ENCODE results near the gene FBP1.

The FBP1 gene

DNA sequence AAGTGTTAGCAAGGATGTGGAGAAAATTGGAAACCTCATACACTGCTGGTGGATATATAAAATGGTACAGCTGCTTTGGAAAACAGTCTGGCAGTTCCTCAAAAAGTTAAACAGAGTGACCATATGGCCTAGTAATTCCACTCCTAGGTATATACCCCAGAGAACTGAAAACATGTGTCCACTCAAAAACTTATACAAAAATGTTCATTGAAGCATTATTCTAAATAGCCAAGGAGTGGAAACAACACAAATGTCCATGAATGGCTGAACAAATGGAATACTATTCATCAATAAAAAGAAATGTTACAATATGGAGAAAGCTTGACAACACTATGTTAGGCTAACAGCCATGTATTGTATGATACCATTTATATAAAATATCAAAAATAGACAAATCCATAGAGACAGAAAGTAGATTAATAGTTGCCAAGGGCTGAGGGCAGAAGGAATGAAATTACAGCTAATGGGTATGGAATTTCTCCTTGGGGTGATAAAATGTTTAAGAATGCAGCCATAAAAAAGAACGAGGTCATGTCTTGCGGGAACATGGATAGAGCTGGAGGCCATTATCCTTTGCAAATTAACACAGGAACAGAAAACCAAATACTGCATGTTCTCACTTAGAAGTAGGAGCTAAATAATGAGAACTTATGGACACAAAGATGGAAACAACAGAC is 33.6 kb upstream of the FBP1 start:
- ATAC-seq: peak; percentile 67

DNA sequence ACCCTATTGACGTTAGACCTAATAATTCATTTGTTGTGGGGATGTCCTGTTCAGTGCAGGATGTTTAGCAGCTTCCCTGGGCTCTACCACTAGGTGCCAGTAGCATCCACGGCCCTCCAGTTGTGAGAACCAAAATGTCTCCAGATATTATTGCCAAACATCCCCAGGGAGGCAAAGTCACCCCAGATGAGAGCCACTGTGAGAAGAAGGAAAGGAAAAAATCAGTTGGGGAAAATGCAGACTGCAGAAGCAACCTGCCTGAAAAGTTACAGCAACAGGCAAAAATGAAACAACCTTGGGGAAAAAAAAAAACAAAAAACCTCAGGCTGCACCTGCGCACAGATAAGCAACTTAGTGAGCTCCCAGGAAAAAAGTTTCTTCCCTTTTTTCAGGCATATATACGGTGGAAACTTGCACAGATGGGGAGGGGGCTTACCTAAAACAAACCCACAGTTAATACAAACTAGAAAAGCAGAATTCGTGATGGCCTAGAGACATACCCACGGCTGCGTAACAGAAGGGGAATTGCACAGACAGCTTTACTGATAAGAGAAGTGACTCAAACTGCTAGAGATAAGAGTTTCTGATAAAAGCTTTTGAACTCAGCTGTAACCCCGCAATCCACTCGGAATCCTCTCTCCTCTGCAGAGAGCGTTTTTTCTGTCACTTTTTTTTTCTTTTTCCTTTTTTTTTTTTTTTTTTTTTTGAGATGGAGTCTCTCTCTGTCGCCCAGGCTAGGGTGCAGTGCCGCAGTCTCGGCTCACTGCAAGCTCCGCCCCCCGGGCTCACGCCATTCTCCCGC is 29.8 kb upstream of the FBP1 start:
- TF ChIP-seq CSDC2 (CRISPR knock-in tag; IDR thresholded peaks at IDR 0.05): no peak
- TF ChIP-seq ISL1 (CRISPR knock-in tag; IDR thresholded peaks at IDR 0.05): peak; percentile 8; the same call in 1 of the 2 replicates
- ATAC-seq: peak; percentile 95

More for the DNA sequence above, 33.6 kb upstream of the FBP1 start:
- TF ChIP-seq SNAI2 (CRISPR knock-in tag; IDR thresholded peaks at IDR 0.05) (no peak), CSDC2 (CRISPR knock-in tag; IDR thresholded peaks at IDR 0.05) (no peak; the same call in 1 of the 2 replicates), ARNTL (CRISPR knock-in tag; IDR thresholded peaks at IDR 0.05; ENCODE audit: borderline replicate concordance, low read depth) (no peak), ISL1 (CRISPR knock-in tag; IDR thresholded peaks at IDR 0.05) (peak; percentile 53), ZNF70 (CRISPR knock-in tag; IDR thresholded peaks at IDR 0.05) (0 out of 2 replicates have a peak, but pooled peaks have one; percentile 39)
- TF ChIP-seq, protein P1, sequence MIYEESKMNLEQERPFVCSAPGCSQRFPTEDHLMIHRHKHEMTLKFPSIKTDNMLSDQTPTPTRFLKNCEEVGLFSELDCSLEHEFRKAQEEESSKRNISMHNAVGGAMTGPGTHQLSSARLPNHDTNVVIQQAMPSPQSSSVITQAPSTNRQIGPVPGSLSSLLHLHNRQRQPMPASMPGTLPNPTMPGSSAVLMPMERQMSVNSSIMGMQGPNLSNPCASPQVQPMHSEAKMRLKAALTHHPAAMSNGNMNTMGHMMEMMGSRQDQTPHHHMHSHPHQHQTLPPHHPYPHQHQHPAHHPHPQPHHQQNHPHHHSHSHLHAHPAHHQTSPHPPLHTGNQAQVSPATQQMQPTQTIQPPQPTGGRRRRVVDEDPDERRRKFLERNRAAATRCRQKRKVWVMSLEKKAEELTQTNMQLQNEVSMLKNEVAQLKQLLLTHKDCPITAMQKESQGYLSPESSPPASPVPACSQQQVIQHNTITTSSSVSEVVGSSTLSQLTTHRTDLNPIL (CRISPR knock-in tag; IDR thresholded peaks at IDR 0.05; ENCODE audit: low read depth): no peak

DNA sequence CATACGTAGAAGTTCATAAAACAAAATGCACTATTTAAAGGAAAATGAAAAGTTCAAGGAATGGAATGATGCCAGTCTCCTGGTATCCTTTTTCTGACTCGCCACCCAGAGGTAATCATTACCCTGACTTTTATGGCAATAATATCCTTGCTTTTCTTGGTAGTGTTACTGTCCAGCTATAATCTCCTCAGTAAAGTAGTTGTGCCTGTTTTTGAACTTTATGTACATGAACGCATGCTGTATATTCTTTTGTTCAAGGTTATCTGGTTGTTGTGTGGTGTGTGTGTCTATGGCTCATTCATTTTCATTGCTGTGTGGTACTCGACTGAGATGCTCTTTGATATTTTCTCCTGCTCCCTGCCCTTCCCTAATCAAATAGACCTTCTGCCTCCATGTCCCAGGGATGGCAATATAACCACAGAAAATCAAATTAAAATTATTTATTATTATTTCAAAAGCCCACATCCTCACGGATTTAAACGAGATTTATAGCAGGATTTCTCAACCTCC is 29.2 kb upstream of the FBP1 start:
- peak; percentile 14; the same call in 2 of the 3 replicates for ATAC-seq
- no peak for TF ChIP-seq GLIS3 (CRISPR knock-in tag; IDR thresholded peaks at IDR 0.05)
- TF ChIP-seq ZNF565 (CRISPR knock-in tag; conservative IDR thresholded peaks at IDR 0.05; ENCODE audit: low read depth): no peak
- no peak for TF ChIP-seq SNAI2 (CRISPR knock-in tag; IDR thresholded peaks at IDR 0.05)

DNA sequence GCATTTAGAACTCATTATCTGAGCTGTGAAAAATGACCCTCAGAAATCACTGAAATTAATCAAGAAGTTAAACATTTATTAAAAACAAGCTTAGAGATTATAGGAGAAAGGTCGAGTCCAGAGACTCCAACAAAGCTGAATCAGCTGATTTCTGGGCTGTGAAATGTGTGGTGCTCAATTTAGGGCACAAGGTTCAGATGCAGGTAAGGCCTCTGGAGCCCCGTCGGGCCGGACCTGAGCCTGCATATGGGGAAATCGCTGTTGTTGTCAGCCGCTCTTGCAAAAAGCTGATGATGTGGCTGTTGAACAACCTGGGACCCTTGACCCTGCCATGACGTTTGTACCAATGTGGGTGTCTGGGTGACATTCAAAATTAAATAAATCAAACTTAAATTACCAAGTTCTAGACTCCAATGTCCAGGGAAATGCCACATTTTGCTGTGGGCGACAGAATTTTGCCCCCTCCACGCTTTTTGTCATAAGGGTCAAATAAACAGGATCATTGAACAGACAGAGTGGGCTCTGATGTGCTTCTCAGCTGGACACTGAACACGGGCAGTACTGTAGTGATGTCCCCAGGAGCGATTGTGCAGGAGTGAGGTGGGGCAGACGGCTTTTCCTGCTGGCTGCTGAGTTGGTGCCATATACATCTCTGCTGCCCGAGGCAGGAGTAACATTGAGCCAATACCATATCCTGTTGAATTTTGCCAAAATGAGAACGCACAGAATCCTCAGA is 27.2 kb upstream of the FBP1 start:
- no peak for ATAC-seq
- TF ChIP-seq ESRRG (CRISPR knock-in tag; IDR thresholded peaks at IDR 0.05): no peak
- no peak for TF ChIP-seq ISL1 (CRISPR knock-in tag; IDR thresholded peaks at IDR 0.05)
- no peak for TF ChIP-seq BACH2 (CRISPR knock-in tag; IDR thresholded peaks at IDR 0.05; ENCODE audit: borderline replicate concordance)
- no peak for TF ChIP-seq RARB (CRISPR knock-in tag; IDR thresholded peaks at IDR 0.05)
- no peak for TF ChIP-seq TOX (CRISPR knock-in tag; IDR thresholded peaks at IDR 0.05; ENCODE audit: borderline replicate concordance)
- no peak for TF ChIP-seq OSR1 (CRISPR knock-in tag; IDR thresholded peaks at IDR 0.05)
- no peak for TF ChIP-seq GLIS3 (CRISPR knock-in tag; IDR thresholded peaks at IDR 0.05)
- TF ChIP-seq, protein P2, sequence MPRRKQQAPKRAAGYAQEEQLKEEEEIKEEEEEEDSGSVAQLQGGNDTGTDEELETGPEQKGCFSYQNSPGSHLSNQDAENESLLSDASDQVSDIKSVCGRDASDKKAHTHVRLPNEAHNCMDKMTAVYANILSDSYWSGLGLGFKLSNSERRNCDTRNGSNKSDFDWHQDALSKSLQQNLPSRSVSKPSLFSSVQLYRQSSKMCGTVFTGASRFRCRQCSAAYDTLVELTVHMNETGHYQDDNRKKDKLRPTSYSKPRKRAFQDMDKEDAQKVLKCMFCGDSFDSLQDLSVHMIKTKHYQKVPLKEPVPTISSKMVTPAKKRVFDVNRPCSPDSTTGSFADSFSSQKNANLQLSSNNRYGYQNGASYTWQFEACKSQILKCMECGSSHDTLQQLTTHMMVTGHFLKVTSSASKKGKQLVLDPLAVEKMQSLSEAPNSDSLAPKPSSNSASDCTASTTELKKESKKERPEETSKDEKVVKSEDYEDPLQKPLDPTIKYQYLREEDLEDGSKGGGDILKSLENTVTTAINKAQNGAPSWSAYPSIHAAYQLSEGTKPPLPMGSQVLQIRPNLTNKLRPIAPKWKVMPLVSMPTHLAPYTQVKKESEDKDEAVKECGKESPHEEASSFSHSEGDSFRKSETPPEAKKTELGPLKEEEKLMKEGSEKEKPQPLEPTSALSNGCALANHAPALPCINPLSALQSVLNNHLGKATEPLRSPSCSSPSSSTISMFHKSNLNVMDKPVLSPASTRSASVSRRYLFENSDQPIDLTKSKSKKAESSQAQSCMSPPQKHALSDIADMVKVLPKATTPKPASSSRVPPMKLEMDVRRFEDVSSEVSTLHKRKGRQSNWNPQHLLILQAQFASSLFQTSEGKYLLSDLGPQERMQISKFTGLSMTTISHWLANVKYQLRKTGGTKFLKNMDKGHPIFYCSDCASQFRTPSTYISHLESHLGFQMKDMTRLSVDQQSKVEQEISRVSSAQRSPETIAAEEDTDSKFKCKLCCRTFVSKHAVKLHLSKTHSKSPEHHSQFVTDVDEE (CRISPR knock-in tag; IDR thresholded peaks at IDR 0.05): no peak
- no peak for TF ChIP-seq PPARA (CRISPR knock-in tag; IDR thresholded peaks at IDR 0.05; ENCODE audit: borderline replicate concordance)
- TF ChIP-seq, protein P3, sequence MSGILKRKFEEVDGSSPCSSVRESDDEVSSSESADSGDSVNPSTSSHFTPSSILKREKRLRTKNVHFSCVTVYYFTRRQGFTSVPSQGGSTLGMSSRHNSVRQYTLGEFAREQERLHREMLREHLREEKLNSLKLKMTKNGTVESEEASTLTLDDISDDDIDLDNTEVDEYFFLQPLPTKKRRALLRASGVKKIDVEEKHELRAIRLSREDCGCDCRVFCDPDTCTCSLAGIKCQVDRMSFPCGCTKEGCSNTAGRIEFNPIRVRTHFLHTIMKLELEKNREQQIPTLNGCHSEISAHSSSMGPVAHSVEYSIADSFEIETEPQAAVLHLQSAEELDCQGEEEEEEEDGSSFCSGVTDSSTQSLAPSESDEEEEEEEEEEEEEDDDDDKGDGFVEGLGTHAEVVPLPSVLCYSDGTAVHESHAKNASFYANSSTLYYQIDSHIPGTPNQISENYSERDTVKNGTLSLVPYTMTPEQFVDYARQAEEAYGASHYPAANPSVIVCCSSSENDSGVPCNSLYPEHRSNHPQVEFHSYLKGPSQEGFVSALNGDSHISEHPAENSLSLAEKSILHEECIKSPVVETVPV (CRISPR knock-in tag; IDR thresholded peaks at IDR 0.05): no peak
- no peak for TF ChIP-seq ZNF8 (CRISPR knock-in tag; IDR thresholded peaks at IDR 0.05)
- no peak for TF ChIP-seq CSDC2 (CRISPR knock-in tag; IDR thresholded peaks at IDR 0.05)
- no peak for TF ChIP-seq SNAI2 (CRISPR knock-in tag; IDR thresholded peaks at IDR 0.05)
- TF ChIP-seq, protein P4, sequence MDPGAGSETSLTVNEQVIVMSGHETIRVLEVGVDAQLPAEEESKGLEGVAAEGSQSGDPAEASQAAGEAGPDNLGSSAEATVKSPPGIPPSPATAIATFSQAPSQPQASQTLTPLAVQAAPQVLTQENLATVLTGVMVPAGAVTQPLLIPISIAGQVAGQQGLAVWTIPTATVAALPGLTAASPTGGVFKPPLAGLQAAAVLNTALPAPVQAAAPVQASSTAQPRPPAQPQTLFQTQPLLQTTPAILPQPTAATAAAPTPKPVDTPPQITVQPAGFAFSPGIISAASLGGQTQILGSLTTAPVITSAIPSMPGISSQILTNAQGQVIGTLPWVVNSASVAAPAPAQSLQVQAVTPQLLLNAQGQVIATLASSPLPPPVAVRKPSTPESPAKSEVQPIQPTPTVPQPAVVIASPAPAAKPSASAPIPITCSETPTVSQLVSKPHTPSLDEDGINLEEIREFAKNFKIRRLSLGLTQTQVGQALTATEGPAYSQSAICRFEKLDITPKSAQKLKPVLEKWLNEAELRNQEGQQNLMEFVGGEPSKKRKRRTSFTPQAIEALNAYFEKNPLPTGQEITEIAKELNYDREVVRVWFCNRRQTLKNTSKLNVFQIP (CRISPR knock-in tag; IDR thresholded peaks at IDR 0.05; ENCODE audit: borderline replicate concordance, low read depth): no peak
- TF ChIP-seq ZFP3 (CRISPR knock-in tag; IDR thresholded peaks at IDR 0.05): no peak
- no peak for TF ChIP-seq ZC3H10 (CRISPR knock-in tag; IDR thresholded peaks at IDR 0.05)
- TF ChIP-seq ZNF70 (CRISPR knock-in tag; IDR thresholded peaks at IDR 0.05): no peak

Data from SK-N-SH treated with all-trans-retinoic acid at 6 μM for 48 hours (cell line).